CD4-positive, alpha-beta T cell treated with Interleukin-4 for 1 hour (primary cell): ENCODE results near the gene TTYH3.
"Not testable (repeated sequence)": the region's sequence is repeated elsewhere in the genome, so short reads cannot be mapped to it uniquely, and the experiment has no call there.

Source experiments
- DNase-seq, 2 donors: peaks; one replicate each; pipeline ENCODE4 v3.0.0-alpha.2; 2020 to 2022

The TTYH3 gene

GRCh38 chr7:2689951-2690705 is 58.3 kb downstream of the TTYH3 start:
- DNase-seq, result peak in 1 of 2 donors; percentile 25

- DNase-seq, result peak in 1 of 2 donors; percentile 39
Observed at GRCh38 chr7:2691011-2691707, 59.4 kb downstream of the TTYH3 start.

- DNase-seq, result not testable (repeated sequence)
Observed at GRCh38 chr7:2691932-2692439, 60.2 kb downstream of the TTYH3 start.

- DNase-seq, result no peak
Observed at GRCh38 chr7:2692543-2692942, 60.8 kb downstream of the TTYH3 start.

- DNase-seq, result peak in 1 of 2 donors; percentile 68
Observed at GRCh38 chr7:2693420-2694121, 61.8 kb downstream of the TTYH3 start.

GRCh38 chr7:2694122-2694436 is 62.3 kb downstream of the TTYH3 start:
- DNase-seq, result not testable (repeated sequence)

GRCh38 chr7:2698581-2699288 is 66.9 kb downstream of the TTYH3 start:
- DNase-seq, result peak; percentile 60 to 64

- no peak for DNase-seq
Observed at GRCh38 chr7:2699289-2699620, 67.5 kb downstream of the TTYH3 start.

- DNase-seq, result no peak
Observed at GRCh38 chr7:2700141-2700850, 68.5 kb downstream of the TTYH3 start.

GRCh38 chr7:2701424-2701823 is 69.6 kb downstream of the TTYH3 start:
- DNase-seq, result no peak

- no peak for DNase-seq
Observed at GRCh38 chr7:2701832-2702593, 70.2 kb downstream of the TTYH3 start.

- DNase-seq, result no peak
Observed at GRCh38 chr7:2702594-2702957, 70.8 kb downstream of the TTYH3 start.

GRCh38 chr7:2705371-2706096 is 73.7 kb downstream of the TTYH3 start:
- no peak for DNase-seq

- no peak for DNase-seq
Observed at GRCh38 chr7:2706685-2707126, 74.9 kb downstream of the TTYH3 start.

GRCh38 chr7:2707481-2707880 is 75.7 kb downstream of the TTYH3 start:
- no peak for DNase-seq

GRCh38 chr7:2708041-2708440 is 76.3 kb downstream of the TTYH3 start:
- DNase-seq, result no peak

- DNase-seq, result no peak
Observed at GRCh38 chr7:2708547-2709310, 76.9 kb downstream of the TTYH3 start.

- peak; percentile 80 for DNase-seq
Observed at GRCh38 chr7:2709553-2710285, 77.9 kb downstream of the TTYH3 start.

- peak; percentile 66 to 68 for DNase-seq
Observed at GRCh38 chr7:2710286-2710655, 78.5 kb downstream of the TTYH3 start.
